Panc1 (cell line): Measurements from ENCODE around the gene AWAT2. TPM values are rescaled to one million over a fixed set of nuclear protein-coding genes. Genes with fewer than 3 reads are reported as not detected.

Experiments
- ATAC-seq: fragments of 200-7000 bp; cut with Tn5 transposase; 2 replicates; pipeline ENCODE4 v1.9.1; 2020; ENCODE audit warnings: mild to moderate bottlenecking, moderate library complexity
- BruUV-seq: library from RNA; stranded (reverse); fragments of 400-500 nt; replicated peaks from 2 replicates; lab custom pipeline; 2021; lab: Mats Ljungman, UMichigan
- CTCF ChIA-PET: fragments of 300-600 bp; sonication (Branson Sonifier 250); formaldehyde crosslinking; loops from one replicate; lab custom pipeline; 2022; ENCODE audit warnings: antibody characterized with exemption; lab: Charles Lee
- POLR2A ChIA-PET: fragments of 300-600 bp; sonication (Branson Sonifier 250); formaldehyde crosslinking; loops from one replicate; lab custom pipeline; 2022; ENCODE audit warnings: antibody characterized with exemption; lab: Charles Lee
- DNase-seq: peaks from one replicate; pipeline ENCODE4 v3.0.0-alpha.2; 2010; ENCODE audit warnings: low read depth, low spot score
- H3K27ac ChIP-seq: 2 replicates; pipeline ENCODE4 v1.5.1; 2011; ENCODE audit warnings: mild to moderate bottlenecking, low read length, inconsistent platforms
- H3K27me3 ChIP-seq: fragments of 200-500 bp; sonication (Bioruptor generic); 2 replicates; pipeline ENCODE4 v1.6.0; 2014; ENCODE audit warnings: low read length, inconsistent platforms; ENCODE audit not compliant: control insufficient read depth, insufficient read depth
- H3K36me3 ChIP-seq: fragments of 200-500 bp; sonication (Bioruptor generic); 2 replicates; pipeline ENCODE4 v1.5.1; 2014; ENCODE audit warnings: inconsistent platforms, mild to moderate bottlenecking, low read length, moderate library complexity; ENCODE audit not compliant: control insufficient read depth, insufficient read depth
- H3K4me1 ChIP-seq: 2 replicates; pipeline ENCODE4 v1.5.1; 2011; ENCODE audit warnings: inconsistent platforms, mild to moderate bottlenecking, low read length, moderate library complexity; ENCODE audit not compliant: control insufficient read depth, insufficient read depth
- H3K4me3 ChIP-seq, 2 experiments: 2 replicates each; pipeline ENCODE4 v1.5.1; 2011 to 2012; ENCODE audit warnings: low read depth in 2 of 2, low read length in 2 of 2, mild to moderate bottlenecking in 2 of 2, inconsistent platforms in 1 of 2, moderate library complexity in 1 of 2
- H3K9me3 ChIP-seq: fragments of 200-500 bp; sonication (Bioruptor generic); 2 replicates; pipeline ENCODE4 v1.5.1; 2014; ENCODE audit warnings: low read depth, mild to moderate bottlenecking, inconsistent platforms, low read length, moderate library complexity; ENCODE audit not compliant: control insufficient read depth, insufficient read depth
- POLR2AphosphoS5 ChIP-seq: IDR thresholded peaks from 2 replicates; pipeline ENCODE4 v1.6.1; 2012; ENCODE audit warnings: mild to moderate bottlenecking, low read depth, low read length, moderate library complexity
- REST ChIP-seq, 2 experiments: IDR thresholded peaks; 2 replicates each; pipeline ENCODE4 v1.6.1; 2011 to 2012; ENCODE audit warnings: low read depth in 2 of 2, control low read depth in 1 of 2, low read length in 1 of 2, mild to moderate bottlenecking in 1 of 2, moderate library complexity in 1 of 2; ENCODE audit not compliant: insufficient read depth in 1 of 2
- SIN3A ChIP-seq: IDR thresholded peaks from 2 replicates; pipeline ENCODE4 v1.6.1; 2012; ENCODE audit warnings: low read depth, mild to moderate bottlenecking, low read length, moderate library complexity, borderline replicate concordance; ENCODE audit not compliant: insufficient read depth
- TCF7L2 ChIP-seq: IDR thresholded peaks from 2 replicates; pipeline ENCODE4 v1.6.1; 2011; ENCODE audit warnings: mild to moderate bottlenecking, low read depth, low read length, inconsistent platforms
- in situ Hi-C: cut with HindIII; loops from 2 replicates; pipeline ENCODE4 v1.10.0; 2016; ENCODE audit warnings: low sequenced_read_pairs, low pct_unique_long_range_greater_than_20kb
- intact Hi-C: fragments of 100-400 bp; cut with micrococcal nuclease; formaldehyde crosslinking; loops from one replicate; pipeline ENCODE4 v1.10.0; 2022; ENCODE audit not compliant: unreplicated experiment
- total RNA-seq: library from RNA; stranded (reverse); gene quantifications from one replicate; pipeline ENCODE4 v1.2.1, GENCODE V29; 2021; ENCODE audit not compliant: unreplicated experiment
- TF ChIP-seq, protein P1 (sequence below): fragments of 450-650 bp; IDR thresholded peaks from 2 replicates; pipeline ENCODE4 v1.5.1; 2017; ENCODE audit warnings: mild to moderate bottlenecking

Gene AWAT2
- total RNA-seq, 1 experiment from 2014 or later, result not detected

DNA sequence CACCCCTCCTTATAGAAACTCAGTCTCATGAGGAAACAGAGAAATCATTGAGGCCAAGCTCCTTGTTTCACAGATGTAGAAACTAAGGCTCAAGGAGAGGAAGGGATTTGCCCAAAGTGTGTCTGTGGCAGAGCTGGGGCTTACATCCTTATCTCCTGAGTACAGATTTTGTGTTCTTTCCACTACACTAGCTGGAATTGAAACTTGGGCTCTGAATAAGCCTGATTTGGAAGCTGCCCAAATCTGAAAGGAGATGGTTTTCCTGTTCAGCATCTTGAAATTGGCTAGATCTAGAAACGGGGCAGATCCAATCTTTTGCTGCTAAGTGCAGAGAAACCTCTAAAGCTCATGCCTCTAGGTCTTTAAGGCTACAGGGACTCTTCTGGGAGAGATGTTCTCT lies 24.3 kb downstream of the AWAT2 start:
- no TSS peak for BruUV-seq
- no peaks in the 10 kb centered on the region for H3K36me3 ChIP-seq
- no peaks in the 10 kb centered on the region for H3K27me3 ChIP-seq
- no peak for TF ChIP-seq POLR2AphosphoS5
- TF ChIP-seq, protein P1, sequence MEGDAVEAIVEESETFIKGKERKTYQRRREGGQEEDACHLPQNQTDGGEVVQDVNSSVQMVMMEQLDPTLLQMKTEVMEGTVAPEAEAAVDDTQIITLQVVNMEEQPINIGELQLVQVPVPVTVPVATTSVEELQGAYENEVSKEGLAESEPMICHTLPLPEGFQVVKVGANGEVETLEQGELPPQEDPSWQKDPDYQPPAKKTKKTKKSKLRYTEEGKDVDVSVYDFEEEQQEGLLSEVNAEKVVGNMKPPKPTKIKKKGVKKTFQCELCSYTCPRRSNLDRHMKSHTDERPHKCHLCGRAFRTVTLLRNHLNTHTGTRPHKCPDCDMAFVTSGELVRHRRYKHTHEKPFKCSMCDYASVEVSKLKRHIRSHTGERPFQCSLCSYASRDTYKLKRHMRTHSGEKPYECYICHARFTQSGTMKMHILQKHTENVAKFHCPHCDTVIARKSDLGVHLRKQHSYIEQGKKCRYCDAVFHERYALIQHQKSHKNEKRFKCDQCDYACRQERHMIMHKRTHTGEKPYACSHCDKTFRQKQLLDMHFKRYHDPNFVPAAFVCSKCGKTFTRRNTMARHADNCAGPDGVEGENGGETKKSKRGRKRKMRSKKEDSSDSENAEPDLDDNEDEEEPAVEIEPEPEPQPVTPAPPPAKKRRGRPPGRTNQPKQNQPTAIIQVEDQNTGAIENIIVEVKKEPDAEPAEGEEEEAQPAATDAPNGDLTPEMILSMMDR, result no peak
- TF ChIP-seq SIN3A, result no peak
- no peak for TF ChIP-seq REST (IDR thresholded peaks at IDR 0.05; ENCODE audit: insufficient read depth in 1 of 2, low read depth in 2 of 2, low read length in 1 of 2)
- no peak for TF ChIP-seq TCF7L2
- CTCF ChIA-PET, result no interaction called here
- no peak overlapping the region for H3K4me3 ChIP-seq
- H3K9me3 ChIP-seq, result no peaks in the 10 kb centered on the region
- no peaks in the 10 kb centered on the region for H3K4me1 ChIP-seq
- DNase-seq (no peak), ATAC-seq (no peak)
- POLR2A ChIA-PET, result no interaction called here
- H3K27ac ChIP-seq, result no peak overlapping the region
- intact Hi-C loops (no loop called here), in situ Hi-C loops (no loop called here)

- no peaks in the 10 kb centered on the region for H3K4me1 ChIP-seq
- intact Hi-C loops (no loop called here), in situ Hi-C loops (no loop called here)
- no peaks in the 10 kb centered on the region for H3K27me3 ChIP-seq
- no peaks in the 10 kb centered on the region for H3K9me3 ChIP-seq
- no peak for TF ChIP-seq REST (IDR thresholded peaks at IDR 0.05; ENCODE audit: insufficient read depth in 1 of 2, low read depth in 2 of 2, low read length in 1 of 2)
- no peak overlapping the region for H3K4me3 ChIP-seq
- ATAC-seq, result no peak
- ChIA-PET CTCF (no interaction called here), POLR2A (no interaction called here)
- no peaks in the 10 kb centered on the region for H3K36me3 ChIP-seq
- no TSS peak for BruUV-seq
- no peak overlapping the region for H3K27ac ChIP-seq
- no peak for DNase-seq
These were observed 27.1 kb downstream of the AWAT2 start for GRCh38 chrX:70022616-70023015.
